Renal cortex interstitium (tissue), 11 donors: ENCODE measurements around the gene OTUB2. TPM values are rescaled to one million over a fixed set of nuclear protein-coding genes. Genes with fewer than 3 reads are reported as not detected.

Experiments used
- DNase-seq, 11 donors: peaks; one replicate each; pipeline ENCODE4 v3.0.0-alpha.2; 2013; ENCODE audit warnings: low read depth in 9 of 11, low spot score in 4 of 11; ENCODE audit errors: extremely low read depth in 1 of 11
- polyA plus RNA-seq, 3 donors: library from polyadenylated mRNA; unstranded; fragments of 120-200 nt; gene quantifications; one replicate each; pipeline ENCODE4 v1.2.1, GENCODE V29; 2013; ENCODE audit not compliant: insufficient read length in 3 of 3

The OTUB2 gene
- polyA plus RNA-seq, 3 donors = 4.2 to 4.5 (median 4.4) TPM

GRCh38 chr14:94014382-94014781 lies 11.8 kb upstream of the OTUB2 start:
- no peak for DNase-seq

DNA sequence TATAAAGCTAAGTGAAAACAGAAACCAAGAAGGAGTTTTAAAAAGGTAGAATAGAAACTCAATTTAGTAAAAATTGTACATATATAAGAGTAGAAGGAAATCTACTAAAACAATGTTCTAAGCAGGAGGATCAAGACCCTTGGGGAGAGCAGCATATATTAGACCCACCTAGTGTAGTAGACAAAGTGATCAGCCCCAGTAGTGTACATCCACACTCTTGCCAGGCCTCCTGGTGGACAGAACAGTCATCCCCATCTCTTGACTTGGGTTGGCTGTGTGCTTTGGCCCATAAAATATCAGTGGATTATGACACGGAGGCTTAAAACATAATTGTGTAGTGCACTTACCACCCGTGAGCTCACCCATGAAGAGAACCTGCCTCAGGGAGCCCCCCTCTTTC lies 10.9 kb upstream of the OTUB2 start:
- no peak for DNase-seq

DNA sequence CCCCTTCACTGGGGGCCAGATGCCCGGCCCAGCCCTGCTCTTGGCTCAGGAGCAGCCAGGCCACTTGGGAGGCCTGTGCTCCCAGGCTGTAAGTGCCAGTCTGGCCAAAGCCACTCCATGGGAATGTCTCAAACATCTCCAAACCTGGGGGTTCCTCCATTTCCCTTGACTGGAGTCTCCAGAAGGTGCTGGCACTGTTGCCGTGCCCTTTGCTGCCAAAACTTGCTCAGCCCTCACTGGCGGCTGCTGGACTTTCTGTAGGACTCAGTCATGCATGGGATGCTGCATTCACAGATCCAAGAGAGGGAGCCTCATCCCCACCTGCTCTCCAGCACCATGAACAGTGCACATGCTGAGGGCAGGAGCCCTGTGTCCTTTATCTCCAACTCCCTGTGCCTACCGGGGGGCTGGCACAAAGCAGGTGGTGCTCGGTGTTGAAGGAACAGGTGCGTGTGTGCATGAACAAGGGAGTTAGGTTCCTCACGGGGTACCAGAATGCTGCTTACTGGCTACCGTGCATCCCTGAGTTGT lies 9.6 kb upstream of the OTUB2 start:
- no peak for DNase-seq

- no peak for DNase-seq
These were observed 7.8 kb upstream of the OTUB2 start for GRCh38 chr14:94018308-94018707.

GRCh38 chr14:94019329-94019728 lies 6.8 kb upstream of the OTUB2 start:
- no peak for DNase-seq

GRCh38 chr14:94020267-94020666 lies 5.9 kb upstream of the OTUB2 start:
- DNase-seq = no peak

- DNase-seq = no peak
These were observed 5.1 kb upstream of the OTUB2 start for GRCh38 chr14:94021001-94021400.

DNA sequence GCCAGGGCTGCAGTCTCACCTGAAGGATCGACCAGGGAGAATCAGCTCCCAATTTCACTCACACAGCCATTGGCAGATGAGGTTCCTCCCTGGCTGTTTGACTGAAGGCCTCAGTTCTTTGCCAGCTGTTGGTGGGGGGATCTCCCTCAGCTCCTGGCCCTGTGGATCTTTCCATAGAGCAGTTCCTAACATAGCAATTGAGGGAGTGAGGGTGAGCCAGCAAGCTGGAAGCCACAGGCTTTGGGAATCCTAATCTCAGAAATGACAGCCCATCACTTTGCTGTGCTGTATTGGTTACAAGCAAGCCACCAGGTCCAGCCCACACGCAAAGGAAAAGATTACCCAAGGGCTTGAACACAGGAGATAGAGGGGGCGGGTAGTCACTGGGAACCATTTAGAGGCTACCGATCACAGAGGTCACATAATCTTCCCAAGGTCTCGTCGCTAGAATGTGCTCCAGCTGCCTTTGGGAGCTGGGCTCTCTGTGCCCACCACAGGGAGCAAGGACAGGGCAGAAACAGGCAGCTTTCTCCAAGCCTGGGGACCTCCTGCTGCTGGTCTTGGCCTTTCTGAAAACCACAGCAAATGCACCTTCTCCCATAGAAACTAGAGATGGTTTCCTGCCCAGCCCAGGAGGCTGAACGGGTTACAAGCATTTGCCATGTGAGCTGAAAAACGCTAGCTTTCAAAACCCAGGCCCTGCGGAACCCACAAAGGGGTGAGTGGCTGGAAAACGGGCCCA lies 4.6 kb upstream of the OTUB2 start:
- no peak for DNase-seq

GRCh38 chr14:94022532-94023411 lies 3.4 kb upstream of the OTUB2 start:
- DNase-seq = no peak

GRCh38 chr14:94024549-94024948 lies 1.6 kb upstream of the OTUB2 start:
- no peak for DNase-seq

GRCh38 chr14:94025720-94026119 lies 420 bp upstream of the OTUB2 start:
- DNase-seq = no peak

GRCh38 chr14:94026889-94027469 lies 839 bp downstream of the OTUB2 start:
- DNase-seq = no peak

- no peak for DNase-seq
These were observed 1.7 kb downstream of the OTUB2 start for GRCh38 chr14:94027566-94028449.

DNA sequence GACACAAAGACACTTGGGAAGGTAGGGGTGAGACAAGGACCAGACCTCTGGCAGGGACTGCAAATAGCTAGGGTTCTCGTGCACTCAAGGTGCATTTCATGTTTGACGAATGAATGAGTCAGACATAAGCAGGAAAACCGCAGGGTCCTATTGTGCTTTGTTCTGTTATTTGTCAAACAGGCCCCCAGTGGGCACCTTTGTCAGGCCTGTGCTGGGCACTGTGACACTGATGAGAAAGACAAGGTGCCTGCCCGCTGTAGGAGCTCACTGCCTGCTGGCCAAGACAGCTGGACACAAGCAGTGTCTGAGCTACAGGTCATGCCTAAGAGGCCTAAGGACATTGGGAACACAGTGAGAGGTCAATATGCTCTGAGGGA lies 2.3 kb downstream of the OTUB2 start:
- DNase-seq = no peak

DNA sequence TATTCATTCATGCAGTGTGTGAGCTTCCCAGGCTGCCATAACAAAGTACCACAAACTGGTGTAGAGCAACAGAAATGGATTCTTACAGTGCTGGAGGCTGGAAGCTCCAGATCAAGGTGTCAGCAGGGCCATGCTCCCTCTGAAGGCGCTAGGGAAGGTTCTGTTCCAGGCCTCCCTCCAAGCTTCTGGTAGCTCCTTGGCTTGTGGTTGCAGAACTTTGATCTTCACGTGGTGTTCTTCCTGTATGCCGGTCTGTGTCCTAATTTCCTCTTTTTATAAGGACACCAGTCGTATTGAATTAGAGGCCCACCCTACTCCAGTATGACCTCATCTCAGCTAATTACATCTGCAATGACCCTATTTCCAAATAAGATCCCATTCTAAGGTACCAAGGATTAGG lies 3.1 kb downstream of the OTUB2 start:
- DNase-seq = no peak

DNA sequence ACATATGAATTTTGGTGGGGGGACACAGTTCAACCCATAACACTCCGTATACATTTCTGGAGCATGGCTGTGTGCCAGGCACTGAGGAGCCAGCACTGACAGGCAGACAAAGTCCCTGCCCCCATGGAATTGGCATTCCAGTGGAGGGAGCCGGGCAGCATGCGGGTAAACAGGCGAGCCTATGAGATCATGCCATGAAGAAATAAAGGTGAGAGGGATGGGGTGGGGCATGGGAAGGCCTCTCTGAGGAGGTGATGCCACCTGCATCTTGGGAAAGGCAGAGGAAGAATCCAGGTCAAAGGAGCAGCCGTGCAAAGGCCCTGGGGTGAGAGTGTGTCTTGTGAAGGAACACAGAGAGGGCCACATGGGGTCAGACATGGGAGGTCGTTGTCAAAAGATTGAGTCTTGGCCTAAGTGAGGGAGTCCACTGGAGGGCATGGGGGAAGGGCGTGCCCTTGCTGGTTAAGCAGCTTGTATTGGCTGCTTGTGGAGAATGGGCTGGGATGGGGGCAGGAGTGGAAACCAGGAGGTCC lies 3.6 kb downstream of the OTUB2 start:
- DNase-seq = no peak

DNA sequence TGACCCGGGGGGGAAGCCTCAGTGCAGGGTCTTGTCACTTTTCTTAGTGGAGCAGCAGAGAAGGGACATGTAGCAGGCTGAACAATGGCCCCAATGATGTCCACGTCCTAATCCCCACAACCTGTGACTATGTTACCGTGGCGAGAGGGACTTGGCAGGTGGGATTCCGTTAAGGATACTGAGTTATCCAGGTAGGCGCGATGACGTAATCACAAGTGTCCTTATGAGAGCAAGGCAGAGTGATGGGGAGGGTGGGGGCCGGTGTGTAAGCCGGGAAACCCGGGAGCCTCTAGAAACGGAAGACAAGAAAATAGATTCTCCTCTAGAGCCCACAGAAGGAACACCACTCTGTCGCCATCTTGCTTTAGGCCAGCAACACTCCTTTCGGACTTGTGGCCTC lies 4.4 kb downstream of the OTUB2 start:
- DNase-seq = no peak

DNA sequence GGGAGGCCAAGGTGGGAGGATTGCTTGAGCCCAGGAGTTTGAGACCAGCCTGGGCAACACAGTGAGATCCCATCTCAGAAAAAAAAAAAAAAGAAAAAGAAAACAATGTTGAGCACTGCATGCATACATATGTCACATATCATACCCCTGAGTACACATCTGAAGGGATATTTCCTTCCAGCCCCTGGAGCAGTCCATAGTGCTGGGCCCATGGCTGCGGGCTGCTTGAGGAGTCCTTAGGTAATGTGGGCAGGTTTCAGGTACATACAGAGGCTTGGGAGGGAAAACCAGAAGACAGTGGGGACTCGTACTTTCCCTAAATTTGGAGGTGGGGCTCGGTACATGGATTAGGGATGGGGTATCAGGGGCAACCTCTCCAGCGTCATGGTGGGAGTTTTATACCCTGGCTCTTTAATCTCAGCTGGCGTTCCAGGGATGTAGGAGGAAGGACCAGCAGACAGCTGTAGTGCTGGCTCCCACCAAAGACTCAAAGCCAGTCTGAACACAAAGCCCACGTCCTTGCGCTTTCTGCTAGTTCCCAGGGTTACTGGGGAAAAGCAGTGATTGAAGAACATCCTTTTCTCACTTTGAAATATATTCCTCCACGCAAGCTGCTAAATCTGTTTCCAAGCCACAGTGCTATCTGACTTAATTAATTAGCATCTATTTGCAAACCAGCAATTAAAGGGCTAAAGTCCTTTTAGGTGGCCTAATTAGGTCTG lies 5.2 kb downstream of the OTUB2 start:
- DNase-seq = no peak
